ENCODE data around the gene TC2N. TPM values are rescaled to one million over a fixed set of nuclear protein-coding genes. Genes with fewer than 3 reads are reported as not detected.

Gene TC2N
- total RNA-seq, 1 donor from 2014 or later = 46.1 TPM

DNA sequence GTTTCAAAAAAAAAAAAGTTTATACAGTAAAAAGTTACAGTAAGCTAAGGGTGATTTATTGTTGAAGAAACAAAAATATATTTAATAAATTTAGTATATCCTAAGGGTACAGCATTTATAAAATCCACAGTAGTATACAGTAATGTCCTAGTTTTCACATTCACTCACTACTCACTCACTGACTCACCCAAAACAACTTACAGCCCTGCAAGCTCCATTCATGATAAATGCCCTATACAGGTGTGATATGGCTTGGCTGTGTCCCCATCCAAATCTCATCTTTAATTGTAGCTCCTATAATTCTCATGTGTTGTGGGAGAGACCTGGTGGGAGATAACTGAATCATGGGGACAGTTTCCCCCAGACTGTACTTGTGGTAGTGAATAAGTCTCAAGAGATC is 61.7 kb downstream of the TC2N start:
- Histone ChIP-seq H3K27me3 (ENCODE audit: control insufficient read depth, insufficient read depth, low read length) (no peaks in the 10 kb centered on the region), H3K4me3 (ENCODE audit: low read depth, low read length) (no peak overlapping the region), H3K36me3 (ENCODE audit: control insufficient read depth, insufficient read depth, low read length) (peaks cover 2% of the 10 kb centered on the region)
- FAIRE-seq = no peak
- TF ChIP-seq, protein P1, sequence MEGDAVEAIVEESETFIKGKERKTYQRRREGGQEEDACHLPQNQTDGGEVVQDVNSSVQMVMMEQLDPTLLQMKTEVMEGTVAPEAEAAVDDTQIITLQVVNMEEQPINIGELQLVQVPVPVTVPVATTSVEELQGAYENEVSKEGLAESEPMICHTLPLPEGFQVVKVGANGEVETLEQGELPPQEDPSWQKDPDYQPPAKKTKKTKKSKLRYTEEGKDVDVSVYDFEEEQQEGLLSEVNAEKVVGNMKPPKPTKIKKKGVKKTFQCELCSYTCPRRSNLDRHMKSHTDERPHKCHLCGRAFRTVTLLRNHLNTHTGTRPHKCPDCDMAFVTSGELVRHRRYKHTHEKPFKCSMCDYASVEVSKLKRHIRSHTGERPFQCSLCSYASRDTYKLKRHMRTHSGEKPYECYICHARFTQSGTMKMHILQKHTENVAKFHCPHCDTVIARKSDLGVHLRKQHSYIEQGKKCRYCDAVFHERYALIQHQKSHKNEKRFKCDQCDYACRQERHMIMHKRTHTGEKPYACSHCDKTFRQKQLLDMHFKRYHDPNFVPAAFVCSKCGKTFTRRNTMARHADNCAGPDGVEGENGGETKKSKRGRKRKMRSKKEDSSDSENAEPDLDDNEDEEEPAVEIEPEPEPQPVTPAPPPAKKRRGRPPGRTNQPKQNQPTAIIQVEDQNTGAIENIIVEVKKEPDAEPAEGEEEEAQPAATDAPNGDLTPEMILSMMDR (IDR thresholded peaks at IDR 0.05; ENCODE audit: insufficient read depth, low read length, severe bottlenecking) = no peak
- DNase-seq (ENCODE audit: low read depth) = no peak

DNA sequence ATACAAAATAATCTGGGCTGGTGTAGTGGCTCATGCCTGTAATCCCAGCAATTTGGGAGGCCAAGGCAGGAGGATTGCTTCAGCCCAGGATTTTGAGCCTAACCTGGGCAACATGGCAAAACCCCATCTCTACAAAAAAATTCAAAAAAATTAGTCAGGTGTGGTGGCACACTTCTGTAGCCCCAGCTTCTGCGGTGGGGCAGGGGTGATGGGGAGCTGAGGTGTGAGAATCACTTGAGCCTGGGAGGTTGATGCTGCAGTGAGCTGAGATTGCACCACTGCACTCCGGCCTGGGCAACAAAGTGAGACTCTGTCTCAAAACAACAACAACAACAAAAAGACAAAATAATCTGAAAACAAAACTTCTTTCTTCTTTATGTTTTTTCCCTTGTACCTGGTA is 66.0 kb downstream of the TC2N start:
- FAIRE-seq (no peak), DNase-seq (ENCODE audit: low read depth) (no peak)
- no peak overlapping the region for H3K4me3 ChIP-seq (ENCODE audit: low read depth, low read length)
- H3K36me3 ChIP-seq (ENCODE audit: control insufficient read depth, insufficient read depth, low read length) = peaks cover 2% of the 10 kb centered on the region
- TF ChIP-seq, protein P1 (IDR thresholded peaks at IDR 0.05; ENCODE audit: insufficient read depth, low read length, severe bottlenecking) = no peak
- H3K27me3 ChIP-seq (ENCODE audit: control insufficient read depth, insufficient read depth, low read length) = no peaks in the 10 kb centered on the region

DNA sequence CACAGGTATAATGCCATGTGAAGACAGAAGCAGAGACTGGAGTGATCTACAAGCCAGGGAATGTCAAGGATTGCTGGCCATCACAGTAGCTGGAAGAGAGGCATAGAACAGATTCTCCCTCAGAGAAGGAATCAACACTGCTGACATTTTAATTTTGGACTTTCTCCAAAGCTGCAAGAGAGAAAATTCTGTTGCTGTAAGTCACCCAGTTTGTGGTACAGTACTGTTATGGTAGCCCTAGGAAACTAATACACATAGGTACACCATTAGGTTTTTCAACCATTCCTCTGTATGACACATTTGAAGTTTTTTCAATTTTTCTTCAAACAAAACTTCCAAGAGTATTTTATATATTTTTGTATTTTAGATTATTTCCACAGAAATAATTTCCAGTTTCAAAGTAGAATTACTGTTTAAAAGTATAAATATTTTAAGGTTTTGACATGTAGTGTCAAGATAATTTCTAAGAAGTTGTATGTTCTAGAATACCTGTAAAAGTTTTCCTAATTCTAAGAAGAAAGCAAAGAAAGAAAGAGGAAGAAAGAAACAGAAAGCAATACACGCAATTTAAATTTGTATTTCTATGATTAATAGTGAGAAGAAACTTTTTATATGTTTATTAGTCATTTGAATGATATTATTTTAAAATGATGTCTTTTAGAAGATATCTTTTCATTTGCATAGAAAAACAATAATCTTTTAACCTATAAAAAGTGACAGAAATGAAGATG is 70.6 kb downstream of the TC2N start:
- FAIRE-seq = no peak
- H3K36me3 ChIP-seq (ENCODE audit: control insufficient read depth, insufficient read depth, low read length) = peaks cover 3% of the 10 kb centered on the region

DNA sequence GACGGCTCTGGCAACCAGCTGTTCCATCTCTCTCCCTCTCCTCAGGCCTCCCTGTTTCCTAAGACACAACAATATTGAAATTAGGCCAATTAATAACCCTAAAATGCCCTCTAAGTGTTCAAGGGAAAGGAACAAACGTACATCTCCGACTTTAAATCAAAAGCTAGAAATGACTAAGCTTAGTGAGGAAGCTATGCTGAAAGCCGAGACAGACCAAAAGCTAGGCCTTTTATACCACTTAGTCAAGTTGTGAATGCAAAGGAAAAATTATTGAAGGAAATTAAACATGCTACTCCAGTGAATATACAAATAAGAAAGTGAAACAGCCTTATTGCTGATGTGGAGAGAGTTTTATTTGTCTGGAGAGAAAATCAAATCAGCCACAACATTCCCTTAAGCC is 73.6 kb downstream of the TC2N start:
- TF ChIP-seq, protein P1 (IDR thresholded peaks at IDR 0.05; ENCODE audit: insufficient read depth, low read length, severe bottlenecking) = no peak
- H3K4me3 ChIP-seq (ENCODE audit: low read depth, low read length) = no peak overlapping the region
- no peak for FAIRE-seq
- no peak for DNase-seq (ENCODE audit: low read depth)
- no peaks in the 10 kb centered on the region for H3K27me3 ChIP-seq (ENCODE audit: control insufficient read depth, insufficient read depth, low read length)
- peaks cover 3% of the 10 kb centered on the region for H3K36me3 ChIP-seq (ENCODE audit: control insufficient read depth, insufficient read depth, low read length)

More for the DNA sequence above, 70.6 kb downstream of the TC2N start:
- H3K27me3 ChIP-seq (ENCODE audit: control insufficient read depth, insufficient read depth, low read length) = no peaks in the 10 kb centered on the region
- H3K4me3 ChIP-seq (ENCODE audit: low read depth, low read length) = no peak overlapping the region
- DNase-seq (ENCODE audit: low read depth) = no peak
- TF ChIP-seq, protein P1 (IDR thresholded peaks at IDR 0.05; ENCODE audit: insufficient read depth, low read length, severe bottlenecking) = no peak

DNA sequence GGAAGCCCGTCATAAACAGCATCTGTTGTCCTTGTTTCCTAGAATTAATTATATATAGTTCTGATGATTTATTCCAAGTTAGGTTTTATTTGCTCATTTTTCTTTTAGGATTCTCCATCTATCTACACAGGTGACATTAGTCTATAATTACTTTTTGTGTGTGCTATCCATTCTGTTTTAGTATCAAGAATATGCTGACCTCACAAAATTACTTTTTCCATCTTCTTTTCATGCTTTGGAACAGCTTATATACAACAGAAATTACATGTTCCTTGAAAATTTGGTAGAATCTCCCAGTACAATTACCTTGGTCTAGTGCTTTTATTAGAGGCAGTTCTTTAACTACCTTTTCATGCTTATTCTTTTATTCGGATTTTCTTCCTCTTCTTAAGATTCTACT is 81.1 kb downstream of the TC2N start:
- H3K36me3 ChIP-seq (ENCODE audit: control insufficient read depth, insufficient read depth, low read length) = peaks cover 2% of the 10 kb centered on the region
- DNase-seq (ENCODE audit: low read depth) (no peak), FAIRE-seq (no peak)
- no peaks in the 10 kb centered on the region for H3K27me3 ChIP-seq (ENCODE audit: control insufficient read depth, insufficient read depth, low read length)
- TF ChIP-seq, protein P1 (IDR thresholded peaks at IDR 0.05; ENCODE audit: insufficient read depth, low read length, severe bottlenecking) = no peak
- H3K4me3 ChIP-seq (ENCODE audit: low read depth, low read length) = no peak overlapping the region

DNA sequence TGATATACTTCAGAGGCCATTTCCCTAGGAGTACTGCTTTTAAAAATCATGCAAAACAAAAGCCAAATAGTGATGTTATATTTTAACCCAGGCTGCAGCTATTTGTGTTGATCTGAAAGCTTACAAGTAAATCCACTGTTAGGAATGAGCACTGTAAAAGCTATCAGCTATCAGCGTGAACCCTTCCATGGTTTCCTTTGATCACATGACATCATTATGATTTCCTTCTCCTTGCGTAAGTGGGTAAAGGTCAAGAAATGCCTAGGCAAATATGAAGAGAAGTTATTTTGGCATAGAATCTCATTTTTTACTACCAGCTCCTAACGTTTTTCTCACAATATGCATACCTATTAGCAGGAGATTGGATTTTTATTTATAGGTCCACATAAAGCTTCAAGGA is 86.9 kb downstream of the TC2N start:
- TF ChIP-seq, protein P1 (IDR thresholded peaks at IDR 0.05; ENCODE audit: insufficient read depth, low read length, severe bottlenecking) = no peak
- Histone ChIP-seq H3K36me3 (ENCODE audit: control insufficient read depth, insufficient read depth, low read length) (no peaks in the 10 kb centered on the region), H3K4me3 (ENCODE audit: low read depth, low read length) (no peak overlapping the region), H3K27me3 (ENCODE audit: control insufficient read depth, insufficient read depth, low read length) (no peaks in the 10 kb centered on the region)
- FAIRE-seq (no peak), DNase-seq (ENCODE audit: low read depth) (no peak)
